Measurements from ENCODE around the gene GNG7. TPM values are rescaled to one million over a fixed set of nuclear protein-coding genes. Genes with fewer than 3 reads are reported as not detected.

The GNG7 gene
- total RNA-seq (2014; rRNA removed; shearing (Covaris generic)) = 0.38 and 1.1 TPM in 2 replicates

DNA sequence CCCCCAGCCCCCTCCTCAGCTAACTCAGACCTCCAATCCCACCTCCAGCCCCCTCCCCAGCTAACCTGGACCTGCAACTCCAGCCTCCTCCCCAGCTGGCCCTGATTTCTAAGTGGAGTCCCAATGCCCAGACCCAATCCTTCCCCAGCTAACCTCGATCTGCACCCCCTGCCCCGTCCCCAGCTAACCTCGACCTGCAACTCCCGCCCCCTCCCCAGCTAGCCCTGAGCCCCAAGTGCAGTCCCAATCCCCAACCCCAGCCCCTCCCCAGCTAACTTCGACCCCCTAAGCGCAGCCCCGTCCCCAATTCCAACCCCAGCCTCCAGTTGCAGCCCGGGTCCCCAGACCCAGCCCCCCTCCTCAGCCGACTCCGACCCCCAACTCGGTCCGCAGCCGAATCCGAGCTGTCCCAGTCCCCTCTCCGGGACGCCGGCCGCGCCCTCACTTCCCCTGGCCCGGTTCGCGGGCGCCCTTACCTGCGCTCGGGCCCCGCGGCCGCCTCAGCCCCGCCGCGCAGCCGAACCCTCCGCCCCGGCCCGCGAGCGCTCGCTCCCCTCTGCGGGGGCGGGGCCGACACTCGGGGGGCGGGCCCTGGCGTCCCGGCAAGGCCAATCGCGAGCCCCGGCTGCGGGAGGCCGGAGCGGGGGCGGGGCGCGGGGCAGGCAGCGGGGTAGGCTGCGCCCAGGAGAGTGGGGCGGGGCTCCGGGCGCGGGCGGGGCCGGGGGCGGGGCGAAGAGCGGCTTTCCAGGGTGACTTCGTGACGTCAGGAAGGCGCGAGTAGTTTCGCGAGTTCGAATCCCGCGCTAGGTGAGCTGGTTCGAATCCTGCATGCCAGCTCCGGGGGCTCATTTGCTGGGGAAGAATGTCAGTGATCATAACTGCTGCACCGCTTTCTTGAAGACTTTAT is at the start of gene GNG7:
Gene GNG7 (minus strand): TSS at position 525 of the 907 bp plus-strand sequence. CDS start 182,006 bp downstream, outside the sequence.
- peak; percentile 83 for DNase-seq (ENCODE audit: low spot score)

DNA sequence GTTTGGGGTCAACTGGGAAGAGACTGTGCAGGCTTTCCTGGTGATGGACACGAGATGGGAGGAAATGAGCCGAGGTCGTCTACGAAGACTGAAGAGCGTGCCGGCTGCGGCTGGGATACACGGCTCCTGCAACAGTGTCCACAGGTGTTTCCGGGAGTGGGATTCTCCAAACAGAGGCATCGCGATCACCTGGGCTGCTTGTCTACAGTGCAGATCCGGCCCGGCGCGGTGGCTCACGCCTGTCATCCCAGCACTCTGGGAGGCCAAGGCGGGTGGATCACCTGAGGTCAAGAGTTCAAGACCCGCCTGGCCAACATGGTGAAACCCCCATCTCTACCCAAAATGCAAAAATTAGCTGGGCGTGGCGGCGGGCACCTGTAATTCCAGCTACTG is 48.9 kb upstream of the GNG7 start:
- no peak for DNase-seq (ENCODE audit: low spot score)

DNA sequence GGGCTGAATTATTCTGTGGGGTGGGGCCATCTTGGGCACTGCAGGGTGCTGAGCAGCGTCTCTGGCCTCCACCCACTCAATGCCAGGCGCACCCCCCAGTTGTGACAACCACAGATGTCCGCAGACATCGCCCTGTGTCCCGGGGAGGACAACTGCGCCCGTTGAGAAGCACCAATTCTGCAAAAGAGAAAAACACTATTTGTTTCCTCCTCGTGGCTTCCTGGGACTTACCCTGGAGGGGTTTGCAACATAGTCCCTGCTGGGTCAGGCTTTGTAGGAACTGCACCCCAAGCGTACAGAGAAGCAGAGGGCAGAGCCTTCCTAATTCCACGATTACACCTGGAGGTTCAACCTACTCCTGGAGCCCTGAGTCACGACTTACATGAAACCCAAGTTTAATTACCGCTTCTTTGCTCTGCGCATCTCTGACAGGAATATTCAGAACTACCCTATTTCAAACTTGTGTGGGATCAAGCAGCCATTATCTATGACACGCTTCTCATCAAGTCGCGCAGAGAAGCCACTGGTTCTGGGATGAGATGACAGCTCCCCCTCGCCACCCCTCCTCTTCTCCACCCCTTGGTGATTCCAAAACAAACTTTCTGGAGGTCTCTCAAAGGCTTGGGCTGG is 48.4 kb upstream of the GNG7 start:
- no peak for DNase-seq (ENCODE audit: low spot score)

DNA sequence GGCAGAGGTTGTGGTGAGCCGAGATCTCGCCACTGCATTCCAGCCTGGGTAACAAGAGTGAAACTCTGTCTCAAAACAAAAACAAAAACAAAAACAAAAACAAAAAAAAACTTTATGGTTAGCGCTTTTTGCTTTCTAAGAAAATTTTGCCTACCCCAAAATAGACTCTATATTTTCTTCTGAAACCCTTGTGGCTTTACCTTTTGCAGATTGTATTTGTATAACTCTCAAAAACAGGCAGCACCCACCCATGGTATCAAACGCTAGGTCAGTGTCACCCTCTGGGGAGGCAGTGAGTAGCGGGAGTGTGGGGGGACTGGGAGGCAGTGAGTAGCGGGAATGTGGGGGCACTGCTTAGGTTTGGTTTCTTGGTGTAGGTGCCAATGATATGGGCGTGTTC is 44.9 kb upstream of the GNG7 start:
- no peak for DNase-seq (ENCODE audit: low spot score)

DNA sequence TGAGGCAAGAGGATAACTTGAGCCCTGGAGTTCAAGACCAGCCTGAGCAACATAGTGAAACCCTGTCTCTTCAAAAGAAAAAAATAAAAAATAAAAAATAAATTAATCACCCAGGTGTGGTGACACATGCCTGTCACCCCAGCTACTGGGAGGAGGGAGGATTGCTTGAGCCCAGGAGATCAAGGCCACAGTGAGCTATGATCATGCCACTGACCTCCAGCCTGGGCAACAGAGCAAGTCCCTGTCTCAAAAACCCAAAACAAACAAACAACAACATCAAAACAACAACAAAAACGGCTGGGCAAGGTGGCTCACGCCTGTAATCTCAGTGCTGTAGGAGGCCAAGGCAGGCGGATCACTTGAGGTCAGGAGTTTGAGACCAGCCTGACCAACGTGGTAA is 41.6 kb upstream of the GNG7 start:
- DNase-seq (ENCODE audit: low spot score) = no peak

DNA sequence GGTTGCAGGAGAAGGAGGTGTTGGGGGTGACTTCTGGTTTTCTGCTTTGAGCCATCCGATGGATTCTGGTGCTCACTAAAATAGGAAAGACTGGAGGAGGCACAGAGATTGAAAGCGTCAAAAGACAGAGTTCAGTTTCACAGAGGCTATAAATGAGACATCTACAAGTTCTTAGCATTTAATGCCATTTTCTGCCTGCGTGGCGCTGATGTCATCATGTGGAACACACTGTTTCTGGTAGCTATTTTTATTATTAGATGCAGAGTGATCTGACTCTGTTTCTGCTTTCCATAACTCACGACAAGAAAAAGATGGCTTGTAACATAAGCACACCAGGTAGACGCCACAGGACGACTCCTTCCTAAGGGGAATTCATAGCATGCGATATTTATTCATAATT is 40.6 kb upstream of the GNG7 start:
- no peak for DNase-seq (ENCODE audit: low spot score)

DNA sequence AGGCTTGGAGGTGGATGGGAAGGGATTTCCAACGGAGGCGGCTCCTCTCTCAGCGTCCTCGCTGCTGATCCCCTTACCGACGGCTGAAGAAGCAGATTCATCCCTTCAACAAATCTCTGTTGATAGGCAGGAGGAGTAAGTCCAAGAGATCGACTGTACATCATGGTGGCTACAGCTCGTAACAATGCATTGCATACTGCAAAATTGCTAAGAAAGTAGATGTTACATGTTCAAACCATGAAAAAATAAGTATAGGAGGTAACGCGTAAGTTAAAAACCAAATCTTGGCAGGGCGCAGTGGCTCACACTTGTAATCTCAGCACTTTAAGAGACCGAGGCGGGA is 37.8 kb upstream of the GNG7 start:
- DNase-seq (ENCODE audit: low spot score) = no peak

DNA sequence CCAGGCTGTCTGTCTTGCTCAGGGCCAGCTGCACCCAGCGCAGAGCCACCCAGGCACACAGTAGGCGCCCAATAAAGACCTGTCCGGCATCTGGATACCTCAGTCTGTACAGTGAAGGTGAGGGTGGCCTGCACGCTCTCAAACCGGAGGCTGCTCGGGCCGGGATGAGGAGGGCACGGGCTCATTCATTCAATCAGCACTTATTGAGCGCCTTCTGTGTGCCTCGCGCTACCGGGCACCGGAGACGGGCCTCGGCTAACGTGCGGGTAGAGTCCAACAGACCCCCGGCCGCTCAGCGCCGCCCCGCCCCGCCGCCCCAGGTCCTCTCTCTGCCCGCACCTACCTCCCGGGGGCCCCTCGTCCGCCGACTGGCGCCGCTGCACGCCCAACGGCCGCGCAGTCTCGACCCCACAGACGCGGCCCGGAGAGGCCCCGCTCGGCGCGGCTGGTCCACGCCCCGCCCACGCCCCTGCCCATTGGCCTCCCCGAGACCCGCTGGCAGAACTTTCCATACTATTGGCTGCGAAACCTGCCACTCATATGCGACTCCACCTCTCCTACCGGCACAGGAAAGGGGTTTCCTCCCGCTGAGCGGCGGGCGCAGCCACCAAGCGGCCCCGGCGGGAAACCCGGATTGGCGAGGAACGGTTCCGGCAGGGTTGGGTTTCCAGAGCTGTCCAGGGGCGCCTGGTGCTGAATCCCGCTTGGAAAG is 37.3 kb upstream of the GNG7 start, which contains the start of gene SLC39A3:
Gene SLC39A3 (minus strand): TSS at position 416 of the 712 bp plus-strand sequence. CDS start 2,760 bp downstream, outside the sequence.
- DNase-seq (ENCODE audit: low spot score) = peak; percentile 99

DNA sequence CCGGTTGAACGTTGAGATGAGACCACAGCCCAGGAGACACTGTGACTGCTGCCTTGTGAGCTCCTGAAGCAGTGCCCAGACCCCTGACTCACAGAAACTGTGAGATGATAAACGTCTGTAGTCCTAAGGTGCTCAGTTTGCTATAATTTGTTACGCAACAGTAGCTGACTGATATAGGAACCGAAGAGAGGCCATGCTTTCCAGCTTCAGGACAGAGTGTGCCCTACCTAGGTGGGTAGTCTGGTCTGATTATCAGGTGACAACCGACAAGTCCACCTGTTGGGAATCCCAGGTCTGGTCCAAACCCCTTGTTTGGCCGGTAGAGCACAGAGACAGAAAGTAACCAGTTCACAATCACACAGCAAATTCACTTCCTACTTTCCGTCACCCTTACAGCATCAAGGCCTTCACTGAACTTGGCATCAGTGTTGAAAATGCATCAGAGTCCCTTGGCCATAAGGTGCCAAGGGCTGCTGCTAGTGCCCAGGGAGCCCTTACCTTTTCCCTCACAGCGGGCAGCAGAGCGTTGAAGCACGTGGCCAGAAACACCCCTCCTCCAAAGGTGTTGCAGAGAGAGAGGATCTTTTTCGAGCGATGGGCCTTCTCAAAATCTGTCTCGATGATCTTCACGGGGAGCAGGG is 34.2 kb upstream of the GNG7 start:
- DNase-seq (ENCODE audit: low spot score) = no peak

DNA sequence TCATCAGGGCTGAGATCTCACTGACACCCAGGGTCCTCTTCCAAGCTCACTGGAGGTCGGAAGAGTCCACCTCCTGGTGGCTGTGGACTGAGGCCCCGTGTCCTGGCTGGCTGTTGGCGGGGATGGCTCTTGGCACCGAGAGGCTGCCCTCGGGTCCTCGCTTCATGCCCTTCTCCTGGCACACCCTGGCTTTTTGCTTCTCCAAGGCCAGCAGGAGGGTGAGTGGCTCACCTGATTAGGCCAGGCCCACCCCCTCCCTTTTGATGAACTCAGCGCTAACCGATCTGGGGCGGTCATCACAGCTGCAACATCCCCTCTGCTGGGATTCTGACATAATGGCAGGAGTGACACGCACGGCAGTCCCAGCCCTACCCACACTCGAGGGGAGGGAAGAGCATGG is 32.9 kb upstream of the GNG7 start:
- no peak for DNase-seq (ENCODE audit: low spot score)

DNA sequence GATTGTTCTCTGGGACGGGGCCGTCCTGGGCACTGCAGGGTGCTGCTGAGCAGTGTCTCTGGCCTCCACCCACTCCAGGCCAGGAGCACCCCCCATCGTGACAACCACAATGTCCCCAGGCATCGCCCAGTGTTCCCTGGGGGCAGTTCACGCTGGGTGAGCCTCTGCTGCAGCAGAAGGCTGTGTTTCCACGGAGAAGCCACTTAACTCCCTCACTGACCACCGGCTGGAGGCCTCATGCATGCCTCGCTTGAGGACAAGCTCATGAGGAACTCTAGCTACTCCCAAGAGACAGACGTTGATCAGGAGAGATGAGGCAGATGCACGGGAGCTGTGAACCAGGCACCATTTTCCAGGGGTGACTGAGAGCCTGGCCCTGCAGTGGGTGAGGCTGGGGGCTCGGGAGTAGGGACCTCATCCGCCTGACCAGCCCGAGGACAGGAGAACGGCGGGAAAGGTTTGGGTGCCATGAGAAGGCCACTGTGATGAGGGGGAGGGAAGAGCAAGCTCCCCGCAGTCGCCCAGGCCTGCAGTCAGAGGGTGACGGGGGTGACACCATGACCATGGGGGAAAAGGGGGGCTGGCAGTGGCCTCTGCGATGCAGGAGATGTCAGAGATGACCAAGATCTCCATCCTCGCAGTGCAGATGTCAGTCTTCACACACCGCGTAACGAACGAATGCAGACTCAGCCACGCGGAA is 32.2 kb upstream of the GNG7 start:
- no peak for DNase-seq (ENCODE audit: low spot score)

DNA sequence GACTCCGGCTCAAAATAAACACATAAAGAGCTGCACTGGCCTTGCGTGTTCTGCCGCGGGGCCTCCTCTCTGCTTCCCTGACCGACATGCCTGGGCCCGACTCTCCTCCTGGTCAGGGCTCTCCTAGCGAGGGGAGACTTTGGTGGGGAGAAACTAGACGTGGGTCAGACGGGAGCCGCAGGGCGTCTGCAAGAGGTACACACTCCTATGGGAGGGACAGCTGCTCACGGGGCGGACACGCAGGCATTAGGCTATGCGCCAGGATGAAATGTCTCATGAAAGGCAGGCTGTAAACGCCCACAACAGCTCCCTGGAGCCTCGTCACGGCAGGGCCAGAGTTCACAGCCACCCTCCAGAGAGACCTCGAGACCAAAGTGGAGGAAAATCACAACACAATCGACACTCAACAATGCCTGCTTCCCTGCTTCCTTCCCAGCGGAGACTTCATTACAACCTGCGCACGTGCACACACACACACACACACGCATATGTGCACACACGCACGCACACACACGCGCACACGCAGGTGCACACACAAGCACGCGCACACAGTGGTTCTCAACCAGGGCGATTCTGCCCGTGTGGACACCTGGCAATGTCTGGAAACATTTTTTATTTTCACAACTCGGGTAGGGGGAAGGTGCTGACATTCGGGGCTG is 31.6 kb upstream of the GNG7 start:
- DNase-seq (ENCODE audit: low spot score) = no peak

DNA sequence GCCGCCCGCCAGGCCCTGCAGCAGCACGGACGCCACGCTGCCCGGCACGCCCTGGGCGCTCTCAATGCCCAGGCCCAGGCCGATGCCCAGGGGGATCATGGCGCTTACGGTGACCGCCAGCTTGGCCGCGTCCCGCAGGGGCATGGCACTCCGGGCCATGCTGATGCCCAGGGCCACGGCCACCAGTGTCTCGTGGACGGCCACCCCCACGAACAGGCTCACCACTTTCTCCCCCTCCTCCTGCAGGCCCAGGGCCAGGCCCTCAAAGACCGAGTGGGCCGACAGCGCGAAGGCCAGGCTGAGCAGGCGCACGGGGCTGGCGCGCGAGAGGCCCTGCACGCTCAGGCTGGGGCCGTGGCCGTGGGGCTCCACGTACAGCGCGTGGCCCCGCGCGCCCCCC is 30.4 kb upstream of the GNG7 start:
- no peak for DNase-seq (ENCODE audit: low spot score)

DNA sequence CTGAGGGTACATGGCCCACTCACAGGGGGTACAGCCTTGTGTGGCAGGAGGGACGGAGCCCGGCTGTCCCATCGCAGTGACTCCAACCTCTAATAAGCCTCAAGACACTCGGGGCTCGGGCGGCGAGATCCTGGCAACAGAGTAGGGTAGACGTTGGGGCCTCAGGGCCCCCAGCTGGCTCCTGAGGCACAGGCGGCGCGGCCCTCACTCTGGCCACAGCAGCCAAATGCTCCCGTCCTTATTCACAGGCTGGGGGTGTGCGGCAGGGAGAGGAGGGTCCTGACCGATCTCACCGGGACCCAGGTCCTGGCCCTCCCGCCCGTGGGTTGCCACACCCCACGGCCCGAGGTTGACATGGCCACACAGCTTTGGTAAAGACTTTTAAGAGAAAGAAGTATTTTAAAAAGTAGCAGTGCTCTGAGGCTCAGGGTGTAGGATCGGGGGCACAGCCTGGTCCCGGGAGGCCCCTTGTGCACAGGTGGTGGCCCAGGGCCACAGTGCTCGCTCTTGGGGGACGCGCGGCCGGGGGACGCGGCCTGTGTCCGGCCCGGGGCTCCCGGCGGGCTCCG is 29.7 kb upstream of the GNG7 start:
- no peak for DNase-seq (ENCODE audit: low spot score)

DNA sequence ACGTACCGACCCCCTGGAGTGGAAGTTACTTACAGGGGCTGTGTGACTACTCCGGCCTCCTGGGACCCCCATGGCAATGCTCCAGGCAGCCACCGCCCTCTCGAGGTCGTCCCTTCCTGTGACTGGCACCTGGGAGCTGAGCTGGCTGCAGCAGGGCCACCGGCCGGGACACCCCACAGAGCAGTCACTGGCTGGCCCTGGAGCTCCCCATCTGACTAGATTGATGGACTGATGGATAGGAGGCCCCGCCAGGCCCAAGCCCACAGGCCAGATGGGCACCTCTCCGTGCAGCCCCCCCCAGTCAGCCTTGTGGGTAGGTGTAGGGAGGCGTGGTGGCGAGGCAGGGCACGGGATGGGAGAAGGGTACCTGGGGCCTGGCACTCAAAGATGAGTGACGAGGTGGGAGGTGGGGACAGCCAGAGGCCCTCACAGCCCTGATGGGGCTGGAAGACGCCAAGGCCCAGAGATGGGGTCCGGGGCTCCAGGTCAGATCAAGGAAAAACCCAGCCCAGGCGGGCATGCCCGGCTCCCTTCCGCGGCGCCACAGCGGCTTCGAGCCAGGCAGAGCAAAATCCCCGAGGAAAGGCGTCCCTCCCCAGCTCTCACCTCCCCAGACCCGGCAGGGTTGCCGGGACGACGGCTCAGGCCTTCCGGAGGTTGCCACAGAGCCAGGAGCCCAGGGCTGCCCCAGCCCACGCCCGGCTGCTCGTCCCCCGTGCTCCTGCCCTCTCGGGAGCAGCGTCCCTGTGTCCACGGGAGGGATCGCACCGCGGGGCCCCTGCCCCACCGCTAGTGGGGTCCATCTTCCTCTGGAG is 28.9 kb upstream of the GNG7 start:
- DNase-seq (ENCODE audit: low spot score) = no peak

DNA sequence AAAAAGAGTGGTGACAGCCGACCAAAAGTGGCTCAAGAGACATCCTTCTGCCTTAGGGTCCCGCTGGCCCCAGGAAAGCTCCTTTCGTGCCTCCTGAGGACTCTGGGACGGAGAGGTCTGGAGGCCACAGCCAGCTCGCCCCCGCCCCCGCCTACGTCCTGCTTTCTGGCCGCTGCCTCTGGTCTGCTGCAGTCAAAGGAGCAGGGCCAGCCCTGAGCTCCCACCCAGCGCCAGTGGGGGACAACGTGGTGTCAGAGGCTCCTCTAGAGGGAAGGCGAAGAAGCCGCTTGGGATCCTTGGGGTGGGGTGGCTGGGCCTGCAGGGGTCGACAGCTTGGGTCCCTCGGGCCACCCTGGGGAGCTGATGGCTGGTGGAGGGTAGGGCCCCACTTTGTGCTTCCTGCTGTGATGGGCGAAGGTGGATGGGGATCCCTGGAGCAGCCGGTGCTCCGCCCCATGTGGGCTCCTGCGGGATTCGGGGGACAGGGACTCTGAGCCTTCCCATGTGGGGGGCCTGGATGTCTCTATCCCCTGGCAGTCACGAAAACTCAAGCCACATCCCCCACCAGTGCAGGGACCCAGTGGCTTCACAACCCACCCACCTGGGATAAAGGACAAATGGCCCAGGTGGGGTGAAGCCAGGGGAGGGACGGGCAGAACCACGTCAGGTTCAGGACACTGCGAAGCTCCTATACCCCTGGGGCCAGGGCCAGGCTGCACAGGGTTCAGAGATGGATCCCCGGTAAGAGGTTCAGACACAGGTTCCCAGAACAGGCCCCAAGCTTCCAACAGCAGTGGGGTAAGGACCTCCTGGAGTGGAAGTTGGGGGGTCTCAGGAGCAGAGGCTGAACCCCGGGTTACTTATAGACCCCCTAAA is 27.7 kb upstream of the GNG7 start:
- DNase-seq (ENCODE audit: low spot score) = no peak

DNA sequence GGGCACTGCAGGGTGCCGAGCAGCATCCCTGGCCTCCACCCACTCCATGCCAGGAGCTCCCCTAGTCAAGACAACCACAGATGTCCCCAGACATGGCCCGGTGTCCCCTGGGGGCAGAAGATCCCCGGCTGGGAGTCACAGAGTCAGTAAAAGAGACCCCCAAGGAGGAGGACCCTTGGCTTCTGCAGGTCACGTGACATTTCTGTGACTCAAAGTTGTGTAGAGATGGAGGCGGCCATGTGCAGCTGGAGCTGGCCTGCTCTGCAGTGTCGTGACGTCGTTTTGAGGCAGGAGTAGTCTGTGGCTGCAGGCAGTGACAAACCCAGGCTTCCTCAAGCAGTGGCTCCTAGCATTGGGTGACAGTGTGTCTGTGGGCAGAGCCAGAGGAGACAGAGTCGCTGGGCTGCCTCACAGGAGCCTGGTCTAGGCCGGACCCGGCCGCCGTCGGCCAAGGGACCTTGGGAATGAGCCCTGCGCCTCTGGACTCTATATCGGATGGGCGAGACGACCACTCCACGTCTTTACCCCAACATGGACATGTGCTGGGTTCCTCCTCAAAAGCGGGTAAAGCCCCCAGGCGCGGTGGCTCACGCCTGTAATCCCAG is 26.4 kb upstream of the GNG7 start:
- no peak for DNase-seq (ENCODE audit: low spot score)

DNA sequence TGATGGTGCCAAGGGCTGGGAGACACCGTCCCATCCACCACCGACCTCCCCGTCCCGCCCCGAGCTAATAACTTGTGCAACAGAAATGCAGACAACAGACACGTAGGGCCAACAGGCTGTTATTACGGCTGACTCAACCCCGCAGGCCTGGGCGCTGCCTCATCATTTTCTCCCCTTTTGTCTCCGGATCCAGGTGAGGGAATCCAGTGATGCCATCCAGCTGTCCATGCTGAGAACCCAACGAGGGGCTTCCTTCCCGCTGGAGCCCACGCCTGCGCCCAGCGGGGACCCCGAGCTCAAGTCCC is 25.1 kb upstream of the GNG7 start:
- DNase-seq (ENCODE audit: low spot score) = no peak

All from A172 (cell line).